Activated CD4-positive, alpha-beta T cell treated with anti-CD3 and anti-CD28 coated beads, Interleukin-2, amount 10 ng/mL, durations not matched to agents 7 days and 5 days (primary cell): ENCODE data around the gene TMEM120B. TPM values are rescaled to one million over a fixed set of nuclear protein-coding genes. Genes with fewer than 3 reads are reported as not detected.

Experiments
- CTCF ChIA-PET: fragments of 350-600 bp; sonication (Branson Sonifier 250); formaldehyde crosslinking; loops from one replicate; lab custom pipeline; 2021; ENCODE audit warnings: antibody characterized with exemption; lab: Charles Lee
- POLR2A ChIA-PET: fragments of 350-600 bp; sonication (Branson Sonifier 250); formaldehyde crosslinking; loops from one replicate; lab custom pipeline; 2021; ENCODE audit warnings: antibody characterized with exemption; lab: Charles Lee
- DNase-seq: peaks from one replicate; pipeline ENCODE4 v3.0.0-alpha.2; 2020
- H3K27ac Mint-ChIP-seq: one replicate; pipeline ENCODE4 v1.8.0; 2021; ENCODE audit warnings: mild to moderate bottlenecking, moderate library complexity, mixed read lengths
- H3K27me3 Mint-ChIP-seq: one replicate; pipeline ENCODE4 v1.8.0; 2021; ENCODE audit warnings: mixed read lengths
- H3K36me3 Mint-ChIP-seq: one replicate; pipeline ENCODE4 v1.8.0; 2021; ENCODE audit warnings: low read depth, mixed read lengths
- H3K4me1 Mint-ChIP-seq: one replicate; pipeline ENCODE4 v1.8.0; 2021; ENCODE audit warnings: mixed read lengths
- H3K4me3 Mint-ChIP-seq: one replicate; pipeline ENCODE4 v1.8.0; 2021; ENCODE audit warnings: mild to moderate bottlenecking, moderate library complexity, mixed read lengths
- H3K9me3 Mint-ChIP-seq: one replicate; pipeline ENCODE4 v1.8.0; 2021; ENCODE audit warnings: mixed read lengths
- total RNA-seq, 2 experiments: library from RNA; stranded (reverse); gene quantifications; one replicate each; pipeline ENCODE4 v1.2.3, GENCODE V29; 2021

The TMEM120B gene
- total RNA-seq, 2 experiments from 2014 or later, result 5.8 to 6.0 TPM

DNA sequence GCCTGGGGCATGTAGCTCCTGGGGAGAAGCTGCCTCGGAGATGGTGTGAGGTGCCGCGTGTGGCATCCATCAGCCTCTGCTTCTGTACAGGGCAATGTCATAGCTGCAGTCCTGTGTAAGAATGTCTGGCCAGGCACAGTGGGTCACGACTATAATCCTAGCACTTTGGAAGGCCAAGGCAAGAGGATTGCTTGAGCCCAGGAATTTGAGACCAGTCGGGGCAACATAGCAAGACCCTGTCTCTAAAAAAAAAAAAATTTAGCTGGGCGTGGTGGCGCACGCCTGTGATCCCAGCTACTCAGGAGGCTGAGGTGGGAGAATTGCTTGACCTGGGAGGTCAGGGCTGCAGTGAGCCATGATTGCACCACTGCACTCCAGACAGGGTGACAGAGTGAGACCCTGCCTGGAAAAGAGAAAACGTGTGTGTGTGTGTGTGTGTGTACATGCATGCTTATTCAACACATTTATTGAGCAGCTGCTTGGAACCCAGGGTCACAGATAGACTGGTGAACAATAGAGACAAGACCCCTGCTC is 56.8 kb downstream of the TMEM120B start:
- DNase-seq, result no peak
- no peak overlapping the region for H3K27ac Mint-ChIP-seq
- peaks cover 11% of the 10 kb centered on the region for H3K4me1 Mint-ChIP-seq
- no peaks in the 10 kb centered on the region for H3K36me3 Mint-ChIP-seq
- H3K4me3 Mint-ChIP-seq, result no peak overlapping the region
- CTCF ChIA-PET, result interaction anchor here (0.5 to 40.9 kb wide), 5 partner anchors 12 to 218 kb away, joined by 3 to 1058 read pairs (median 3); partner anchors contain the start of genes RHOF and SETD1B
- POLR2A ChIA-PET, result no interaction called here
- H3K27me3 Mint-ChIP-seq, result no peaks in the 10 kb centered on the region
- no peaks in the 10 kb centered on the region for H3K9me3 Mint-ChIP-seq

DNA sequence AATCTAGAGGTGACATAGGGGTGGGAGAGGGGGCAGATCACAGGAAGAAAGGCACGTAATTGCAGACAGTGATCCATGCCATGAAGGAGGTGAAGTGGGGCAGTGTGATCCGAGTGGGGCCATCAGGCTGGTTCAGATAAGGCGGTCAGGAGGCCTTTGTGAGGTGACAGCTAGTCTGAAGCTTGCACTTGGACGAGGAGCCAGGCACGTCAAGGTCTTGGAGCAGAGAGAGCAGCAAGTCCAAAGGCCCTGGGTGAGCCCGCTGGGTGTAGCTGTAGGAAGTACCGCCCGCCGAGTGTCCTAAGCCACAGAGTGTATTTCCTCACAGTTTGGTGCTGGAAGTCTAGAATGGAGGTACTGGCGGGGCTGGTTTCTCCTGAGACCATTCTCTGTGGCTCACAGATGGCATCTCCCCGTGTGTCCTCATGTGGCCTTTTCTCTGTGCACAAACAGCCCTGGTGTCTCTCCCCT is 57.3 kb downstream of the TMEM120B start:
- POLR2A ChIA-PET, result no interaction called here
- no peak overlapping the region for H3K4me3 Mint-ChIP-seq
- H3K27me3 Mint-ChIP-seq, result no peaks in the 10 kb centered on the region
- no peaks in the 10 kb centered on the region for H3K9me3 Mint-ChIP-seq
- CTCF ChIA-PET, result interaction anchor here (0.5 to 40.9 kb wide), 4 partner anchors 13 to 218 kb away, joined by 3 to 1058 read pairs (median 3); partner anchors contain the start of genes RHOF and SETD1B
- H3K4me1 Mint-ChIP-seq, result peaks cover 11% of the 10 kb centered on the region
- no peak overlapping the region for H3K27ac Mint-ChIP-seq
- no peaks in the 10 kb centered on the region for H3K36me3 Mint-ChIP-seq
- no peak for DNase-seq

DNA sequence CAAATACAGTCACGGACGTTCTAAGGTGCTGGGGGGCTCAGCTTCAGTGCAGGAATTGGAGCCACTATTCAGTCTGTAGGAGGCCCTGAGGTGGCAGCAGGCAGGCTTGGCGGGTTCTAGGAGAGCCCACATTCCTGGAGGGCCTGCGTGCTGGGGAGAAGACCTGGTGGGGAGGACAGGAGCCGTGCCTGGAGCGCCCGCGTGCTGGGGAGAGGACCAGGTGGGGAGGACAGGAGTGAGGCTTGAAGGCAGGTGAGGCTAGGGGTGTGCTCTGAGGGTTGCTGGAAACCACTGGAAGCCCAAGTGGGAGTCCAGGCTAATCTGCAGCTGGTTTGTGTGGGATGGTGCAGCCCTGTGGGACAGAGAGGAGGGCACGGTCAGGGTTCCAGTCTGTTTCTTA is 57.8 kb downstream of the TMEM120B start:
- Mint-ChIP-seq H3K9me3 (no peaks in the 10 kb centered on the region), H3K27me3 (no peaks in the 10 kb centered on the region), H3K27ac (no peak overlapping the region), H3K36me3 (no peaks in the 10 kb centered on the region), H3K4me3 (no peak overlapping the region), H3K4me1 (peaks cover 11% of the 10 kb centered on the region)
- no peak for DNase-seq
- ChIA-PET CTCF (interaction anchor here (1.1 to 40.9 kb wide), 2 partner anchors 13 to 30 kb away, joined by 3 to 1058 read pairs; partner anchors contain the start of genes RHOF and SETD1B), POLR2A (no interaction called here)

DNA sequence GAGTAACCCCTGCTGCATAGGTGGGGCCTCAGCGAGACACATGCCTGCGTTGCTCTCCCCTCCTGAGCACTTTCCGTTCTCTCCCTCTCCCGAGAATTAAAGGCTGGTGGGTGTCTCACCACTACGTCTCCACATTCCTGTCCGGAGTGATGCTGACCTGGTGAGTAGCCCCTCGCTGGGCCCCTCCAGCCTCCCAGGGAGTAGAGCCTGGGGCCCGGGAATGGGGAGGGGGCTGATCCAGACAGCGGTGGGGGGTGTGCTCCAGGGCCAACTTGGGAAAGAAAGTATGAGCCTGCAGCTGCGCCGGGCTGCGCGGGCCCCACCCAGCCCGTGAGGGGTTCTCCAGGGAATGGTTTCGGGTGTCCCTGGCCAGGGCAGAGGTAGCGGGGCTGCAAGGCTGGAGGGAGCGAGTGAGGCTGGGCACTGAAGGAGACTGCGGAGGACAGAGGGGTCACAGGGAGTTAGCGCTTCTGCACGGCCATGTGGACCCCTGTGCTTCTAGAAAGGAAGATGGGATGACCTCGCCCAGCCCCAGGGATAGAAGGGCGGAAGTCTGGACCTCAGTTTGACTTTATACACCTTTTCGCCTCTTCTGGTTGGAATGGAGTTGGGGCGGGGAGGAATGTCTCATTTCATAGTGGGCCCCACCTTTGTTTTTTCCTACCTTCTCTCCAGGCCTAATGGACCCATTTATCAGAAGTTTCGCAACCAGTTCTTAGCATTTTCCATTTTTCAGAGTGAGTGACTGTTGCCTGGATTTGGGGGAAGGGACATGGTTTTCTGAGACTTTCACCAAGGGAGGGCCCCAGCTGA is 58.5 kb downstream of the TMEM120B start:
- no peak overlapping the region for H3K27ac Mint-ChIP-seq

DNA sequence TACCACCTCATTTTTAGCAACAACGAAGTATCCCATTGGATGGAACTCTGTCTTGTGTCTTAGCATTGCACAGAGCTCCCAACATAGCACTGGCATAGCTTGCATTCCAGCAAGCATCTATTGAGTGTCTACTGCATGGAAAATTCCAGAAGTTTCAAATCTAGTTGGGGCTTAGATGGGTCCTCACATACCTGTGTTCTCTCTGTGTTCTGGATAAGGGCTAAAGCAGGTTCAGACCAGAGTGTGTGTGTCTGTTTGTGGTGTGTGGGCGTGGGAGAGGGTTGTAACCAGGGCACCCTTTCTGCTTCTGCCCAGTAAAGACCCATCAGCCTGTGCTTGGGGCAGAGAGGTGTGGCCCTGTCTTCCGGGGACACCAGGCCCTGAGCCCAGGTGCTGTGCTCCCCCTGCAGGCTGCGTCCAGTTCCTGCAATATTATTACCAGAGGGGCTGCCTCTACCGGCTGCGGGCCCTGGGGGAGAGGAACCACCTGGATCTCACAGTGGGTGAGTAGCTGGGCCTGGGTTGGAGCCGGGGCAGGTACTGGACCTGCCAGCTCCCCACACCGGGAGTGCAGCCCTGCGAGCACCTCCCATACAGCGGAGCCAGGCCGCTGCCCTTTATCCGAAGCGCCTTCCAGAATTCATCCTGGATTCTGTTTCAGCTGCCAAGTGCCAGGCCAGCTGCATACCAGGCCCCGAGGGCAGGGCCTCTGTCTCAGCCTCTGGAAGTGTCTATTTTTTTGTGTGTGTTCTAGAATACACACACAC is 60.6 kb downstream of the TMEM120B start:
- peak; percentile 87 for DNase-seq
- Mint-ChIP-seq H3K27ac (peak overlapping the region; percentile 81), H3K9me3 (no peaks in the 10 kb centered on the region), H3K4me1 (peaks cover 20% of the 10 kb centered on the region), H3K27me3 (no peaks in the 10 kb centered on the region), H3K36me3 (no peaks in the 10 kb centered on the region), H3K4me3 (no peak overlapping the region)
- POLR2A ChIA-PET, result interaction anchor here (0.6 kb wide), 1 partner anchor 20 kb away, joined by 4 read pairs; the partner anchor contains the start of gene RHOF
- CTCF ChIA-PET, result interaction anchor here (0.6 to 40.9 kb wide), 19 partner anchors 9 to 766 kb away, joined by 3 to 1058 read pairs (median 4); partner anchors contain the start of genes RHOF, SETD1B and TMEM120B

More for the DNA sequence above, 58.5 kb downstream of the TMEM120B start:
- Mint-ChIP-seq H3K9me3 (no peaks in the 10 kb centered on the region), H3K27me3 (no peaks in the 10 kb centered on the region), H3K36me3 (no peaks in the 10 kb centered on the region), H3K4me1 (peaks cover 12% of the 10 kb centered on the region), H3K4me3 (no peak overlapping the region)
- CTCF ChIA-PET, result interaction anchor here (0.6 to 40.9 kb wide), 2 partner anchors 29 to 604 kb away, joined by 3 to 1058 read pairs; partner anchors contain the start of genes RHOF and SETD1B
- POLR2A ChIA-PET, result interaction anchor here (0.6 kb wide), 1 partner anchor 318 kb away, joined by 3 read pairs; no protein-coding TSS in a partner anchor
- DNase-seq, result no peak

DNA sequence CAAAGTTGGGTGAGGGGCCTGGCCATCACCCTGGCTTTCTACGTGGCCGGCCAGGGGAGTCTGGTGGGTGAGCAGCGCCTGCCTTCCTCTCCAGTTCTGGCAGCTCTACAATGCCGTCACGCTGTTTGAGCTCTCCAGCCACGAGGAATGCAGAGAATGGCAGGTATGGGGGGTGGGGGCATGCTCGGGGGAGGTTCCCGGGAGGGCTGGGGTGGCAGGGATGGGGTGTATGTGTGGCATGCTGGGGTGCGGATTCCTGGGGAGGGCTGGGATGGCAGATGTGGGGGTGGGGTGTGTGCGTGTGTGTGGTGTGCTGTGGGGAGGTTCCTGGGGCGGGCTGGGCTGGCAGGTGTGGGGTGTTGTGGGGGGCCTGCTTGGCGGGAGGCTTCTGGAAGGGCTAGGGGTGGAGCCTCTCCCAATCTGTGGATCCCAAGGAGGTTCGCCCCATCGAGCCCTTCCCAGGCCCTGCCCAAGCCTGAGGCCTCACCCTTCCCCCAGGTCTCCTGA is 62.5 kb downstream of the TMEM120B start:
- no peak overlapping the region for H3K4me3 Mint-ChIP-seq
- no peak for DNase-seq
- H3K27ac Mint-ChIP-seq, result peak overlapping the region; percentile 66
- CTCF ChIA-PET, result interaction anchor here (0.6 to 40.9 kb wide), 5 partner anchors 9 to 698 kb away, joined by 3 to 1058 read pairs (median 5); partner anchors contain the start of genes RHOF and SETD1B
- POLR2A ChIA-PET, result no interaction called here
- no peaks in the 10 kb centered on the region for H3K9me3 Mint-ChIP-seq
- no peaks in the 10 kb centered on the region for H3K27me3 Mint-ChIP-seq
- peaks cover 11% of the 10 kb centered on the region for H3K36me3 Mint-ChIP-seq
- H3K4me1 Mint-ChIP-seq, result peaks cover 25% of the 10 kb centered on the region

DNA sequence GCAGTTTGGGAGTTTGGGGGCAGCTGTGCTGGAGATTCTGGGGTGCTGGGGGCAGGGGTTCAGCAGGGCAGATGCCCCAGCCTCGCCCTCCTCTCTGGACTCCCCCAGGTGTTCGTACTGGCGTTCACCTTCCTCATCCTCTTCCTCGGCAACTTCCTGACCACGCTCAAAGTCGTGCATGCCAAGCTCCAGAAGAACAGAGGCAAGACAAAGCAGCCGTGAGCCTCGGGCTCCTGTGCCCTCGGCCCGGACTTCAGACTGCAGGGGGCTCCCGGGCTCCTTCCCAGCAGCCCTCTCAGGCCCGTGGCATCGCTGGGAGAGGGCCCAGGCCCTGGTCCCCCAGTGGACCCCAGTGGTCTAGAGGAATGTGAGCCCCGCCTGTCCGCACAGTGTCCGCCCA is 62.9 kb downstream of the TMEM120B start:
- peaks cover 25% of the 10 kb centered on the region for H3K4me1 Mint-ChIP-seq

DNA sequence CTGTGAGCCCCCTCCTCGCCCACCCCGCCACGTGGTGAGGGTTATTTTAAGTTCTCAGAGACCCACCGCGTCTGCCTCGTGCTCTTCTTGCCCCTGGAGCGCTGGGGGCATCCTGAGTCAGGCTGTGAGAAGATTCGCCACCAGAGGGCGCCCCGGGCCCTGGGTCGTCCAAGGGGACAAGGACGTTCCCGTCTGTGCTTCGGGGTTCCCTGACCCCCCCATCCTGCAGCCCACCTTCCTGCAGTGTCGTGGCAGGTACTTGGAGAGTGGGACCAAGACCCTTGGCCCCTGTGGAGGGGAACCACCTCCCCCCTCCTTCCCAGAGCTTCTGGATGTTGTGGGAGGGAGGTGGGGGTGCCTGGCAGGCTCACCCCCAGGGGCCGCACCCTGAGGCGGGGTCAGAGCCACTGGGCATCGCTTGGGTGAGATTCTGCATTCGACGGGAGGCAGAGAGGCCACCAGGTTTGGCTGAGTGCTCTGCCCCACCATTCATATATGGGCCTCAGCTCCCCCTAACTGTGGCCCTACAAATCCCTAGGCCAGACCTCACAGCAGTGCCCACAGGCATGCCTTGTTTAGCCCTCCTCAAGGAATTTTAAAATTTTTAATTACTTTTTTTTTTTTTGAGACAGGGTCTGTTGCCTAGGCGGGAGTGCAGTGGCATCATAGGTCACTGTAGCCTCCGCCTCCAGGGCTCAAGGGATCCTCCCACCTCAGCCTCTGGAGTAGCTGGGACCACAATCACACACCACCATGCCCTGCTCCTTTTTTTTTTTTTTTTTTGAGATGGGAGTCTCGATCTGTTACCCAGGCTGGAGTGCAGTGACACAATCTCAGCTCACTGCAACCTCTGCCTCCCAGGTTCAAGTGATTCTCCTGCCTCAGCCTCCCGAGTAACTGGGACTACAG is 63.9 kb downstream of the TMEM120B start:
- CTCF ChIA-PET, result interaction anchor here (0.6 to 40.9 kb wide), 8 partner anchors 9 to 722 kb away, joined by 3 to 1058 read pairs (median 4); partner anchors contain the start of genes RHOF, SETD1B and TMEM120B

More for the DNA sequence above, 62.9 kb downstream of the TMEM120B start:
- Mint-ChIP-seq H3K27me3 (no peaks in the 10 kb centered on the region), H3K36me3 (peaks cover 15% of the 10 kb centered on the region), H3K27ac (no peak overlapping the region), H3K9me3 (no peaks in the 10 kb centered on the region), H3K4me3 (no peak overlapping the region)
- ChIA-PET POLR2A (no interaction called here), CTCF (interaction anchor here (0.6 to 40.9 kb wide), 3 partner anchors 8 to 697 kb away, joined by 3 to 1058 read pairs (median 5); partner anchors contain the start of genes RHOF and SETD1B)
- DNase-seq, result no peak

DNA sequence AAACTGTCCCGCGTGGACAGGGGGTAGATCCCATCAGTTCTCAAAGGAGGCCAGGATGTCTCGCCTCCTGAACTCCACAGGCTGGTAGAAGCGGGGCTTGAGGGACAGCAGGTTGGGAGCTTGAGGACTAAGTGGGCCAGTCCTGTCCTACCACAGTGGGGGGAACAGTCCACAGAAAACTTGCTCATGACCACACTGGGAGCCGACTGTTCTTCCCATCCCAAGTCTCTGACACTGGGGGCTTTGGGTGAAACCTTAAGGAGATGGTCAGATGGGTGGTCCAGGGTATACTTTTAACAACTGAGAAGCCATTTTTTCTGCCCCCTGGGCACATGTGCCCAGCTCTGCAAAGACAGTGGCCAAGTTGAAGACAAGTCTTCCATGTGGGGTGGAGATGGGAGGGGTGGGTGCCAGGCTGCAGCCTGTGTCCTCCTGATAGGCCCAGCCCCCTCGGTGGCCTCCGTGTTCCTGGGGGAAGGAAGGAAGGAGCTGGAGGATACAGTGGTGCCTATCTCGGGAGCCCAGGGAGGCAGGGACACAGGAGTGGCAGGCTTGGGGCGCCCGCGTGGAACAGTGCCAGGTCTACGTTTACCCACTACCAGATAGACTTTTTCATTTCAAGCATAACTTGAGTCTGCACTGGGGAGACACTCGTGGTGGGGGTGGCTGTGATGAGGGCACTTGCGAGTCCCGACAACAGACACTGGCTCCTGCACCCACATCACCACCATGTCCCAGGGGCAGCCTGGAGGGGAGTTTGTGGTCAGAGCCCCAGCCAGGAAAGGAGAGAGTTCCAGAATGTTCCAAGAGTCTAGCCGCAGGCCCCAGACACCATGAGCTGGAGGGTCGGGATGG is 66.2 kb downstream of the TMEM120B start:
- CTCF ChIA-PET, result interaction anchor here (0.7 to 40.9 kb wide), 2 partner anchors 21 to 106 kb away, joined by 3 to 1058 read pairs; partner anchors contain the start of genes RHOF and SETD1B
- peaks cover 24% of the 10 kb centered on the region for H3K36me3 Mint-ChIP-seq
- no peaks in the 10 kb centered on the region for H3K9me3 Mint-ChIP-seq
- H3K27ac Mint-ChIP-seq, result peak overlapping the region; percentile 63
- H3K4me3 Mint-ChIP-seq, result no peak overlapping the region
- POLR2A ChIA-PET, result interaction anchor here (0.5 to 0.7 kb wide), 2 partner anchors 152 to 209 kb away, joined by 4 to 8 read pairs; partner anchors contain the start of gene ORAI1
- H3K27me3 Mint-ChIP-seq, result no peaks in the 10 kb centered on the region
- no peak for DNase-seq
- H3K4me1 Mint-ChIP-seq, result peaks cover 35% of the 10 kb centered on the region

More for the DNA sequence above, 63.9 kb downstream of the TMEM120B start:
- Mint-ChIP-seq H3K36me3 (peaks cover 15% of the 10 kb centered on the region), H3K4me1 (peaks cover 26% of the 10 kb centered on the region), H3K27ac (peak overlapping the region; percentile 73), H3K4me3 (no peak overlapping the region), H3K9me3 (no peaks in the 10 kb centered on the region), H3K27me3 (no peaks in the 10 kb centered on the region)
- DNase-seq, result peak; percentile 90
- POLR2A ChIA-PET, result interaction anchor here (0.6 to 1.2 kb wide), 2 partner anchors 17 to 66 kb away, joined by 3 to 6 read pairs; partner anchors contain the start of gene RHOF

DNA sequence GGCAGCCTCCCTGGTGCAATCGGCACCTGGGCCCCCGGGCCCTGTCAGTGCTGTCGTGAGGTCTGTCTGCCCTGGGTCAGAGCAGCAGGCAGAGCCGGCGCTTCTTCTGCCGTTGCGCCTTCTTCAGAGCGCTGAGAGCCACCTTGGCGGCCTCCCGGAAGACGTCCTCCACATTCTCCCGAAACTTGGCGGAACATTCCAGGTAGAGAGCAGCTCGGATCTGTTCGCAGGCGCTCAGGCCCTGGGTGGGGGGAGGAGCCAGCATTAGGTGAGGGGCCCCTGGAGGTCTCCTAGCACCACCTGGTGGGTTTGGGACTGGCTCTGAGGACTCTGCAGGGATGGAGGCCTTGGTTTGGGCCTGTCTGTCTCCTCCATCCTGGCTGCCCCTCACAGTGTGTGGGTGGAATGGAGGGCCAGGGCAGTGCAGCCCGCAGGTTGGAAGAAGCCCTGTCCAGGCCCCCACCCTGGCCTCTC is 66.9 kb downstream of the TMEM120B start:
- POLR2A ChIA-PET, result no interaction called here
- Mint-ChIP-seq H3K36me3 (peaks cover 29% of the 10 kb centered on the region), H3K27ac (no peak overlapping the region)

More for the DNA sequence above, 66.9 kb downstream of the TMEM120B start:
- no peak for DNase-seq
- Mint-ChIP-seq H3K9me3 (no peaks in the 10 kb centered on the region), H3K4me3 (no peak overlapping the region), H3K27me3 (no peaks in the 10 kb centered on the region), H3K4me1 (peaks cover 42% of the 10 kb centered on the region)
- CTCF ChIA-PET, result interaction anchor here (0.6 to 40.9 kb wide), 2 partner anchors 20 to 376 kb away, joined by 3 to 1058 read pairs; partner anchors contain the start of genes RHOF and SETD1B
